HFFc6 (cell line): ENCODE data around the gene MAP7D3. TPM values are rescaled to one million over a fixed set of nuclear protein-coding genes. Genes with fewer than 3 reads are reported as not detected.

ENCODE experiments used
- DNase-seq: peaks from one replicate; pipeline ENCODE4 v3.0.0-alpha.2; 2018
- H3K27ac Mint-ChIP-seq: 2 replicates; pipeline ENCODE4 v1.8.0; 2020; ENCODE audit warnings: mild to moderate bottlenecking, mixed read lengths
- H3K27me3 Mint-ChIP-seq: 2 replicates; pipeline ENCODE4 v1.8.0; 2021; ENCODE audit warnings: mild to moderate bottlenecking, moderate library complexity, mixed read lengths; ENCODE audit not compliant: insufficient read depth
- H3K36me3 Mint-ChIP-seq: 2 replicates; pipeline ENCODE4 v1.8.0; 2021; ENCODE audit warnings: low read depth, mixed read lengths
- H3K4me1 Mint-ChIP-seq: 2 replicates; pipeline ENCODE4 v1.8.0; 2020; ENCODE audit warnings: low read depth, mixed read lengths
- H3K4me3 Mint-ChIP-seq: 2 replicates; pipeline ENCODE4 v1.8.0; 2020; ENCODE audit warnings: mild to moderate bottlenecking, moderate library complexity, mixed read lengths
- H3K9me3 Mint-ChIP-seq: 2 replicates; pipeline ENCODE4 v1.8.0; 2020; ENCODE audit warnings: mild to moderate bottlenecking, mixed read lengths
- total RNA-seq, 6 experiments: library from RNA; stranded (reverse); fragmentation: NEBNext Ultra II Directional; extraction: Animal tissue kit (Norgen Biotek cat#: 25700); gene quantifications; 2 replicates in 1 of 6; 3 replicates in 5 of 6; pipeline ENCODE4 v1.2.3, GENCODE V29; 2021
- TF ChIP-seq, protein P1 (sequence below): fragments of 200-600 bp; sonication (generic); IDR thresholded peaks from 2 replicates; pipeline ENCODE4 v1.5.0; 2021; ENCODE audit warnings: antibody characterized with exemption, mild to moderate bottlenecking

Gene MAP7D3
- total RNA-seq, 6 experiments from 2014 or later = 26.9 to 30.5 (median 28.7) TPM

DNA sequence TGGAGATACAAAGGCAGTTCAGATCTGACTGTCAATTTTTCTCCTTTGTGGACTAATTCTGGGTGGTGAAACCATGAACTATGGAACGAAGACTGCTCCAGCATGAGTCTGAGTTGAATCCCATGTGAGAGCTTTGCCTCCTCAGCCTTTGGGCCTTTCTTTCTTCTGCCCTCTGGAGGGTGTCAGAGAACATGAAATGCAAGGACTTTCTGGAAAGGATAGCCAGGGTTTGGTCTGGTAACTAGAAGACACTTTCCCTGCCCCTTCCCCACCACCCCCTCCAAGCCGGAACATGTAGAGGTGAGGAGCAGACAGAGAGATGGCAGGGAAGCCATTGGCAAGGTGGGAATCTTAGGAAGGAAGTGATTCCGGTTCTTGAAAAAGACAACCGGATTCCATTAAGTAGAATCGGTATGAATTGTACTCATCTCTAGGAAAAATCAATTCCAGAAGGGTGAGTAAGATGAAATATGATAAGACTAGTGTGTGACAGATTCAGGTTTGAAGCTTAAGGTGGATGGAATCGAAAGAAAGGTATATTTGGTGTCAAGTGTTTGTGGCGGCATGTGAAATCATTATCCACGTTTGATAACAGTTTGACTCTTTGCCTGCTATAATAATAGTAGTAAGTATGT is 84.9 kb downstream of the MAP7D3 start:
- Mint-ChIP-seq H3K4me1 (peaks cover 72% of the 10 kb centered on the region), H3K27me3 (no peaks in the 10 kb centered on the region), H3K4me3 (no peak overlapping the region), H3K27ac (peak overlapping the region; percentile 65), H3K36me3 (no peaks in the 10 kb centered on the region), H3K9me3 (no peaks in the 10 kb centered on the region)
- peak; percentile 39 for DNase-seq
- TF ChIP-seq, protein P1, sequence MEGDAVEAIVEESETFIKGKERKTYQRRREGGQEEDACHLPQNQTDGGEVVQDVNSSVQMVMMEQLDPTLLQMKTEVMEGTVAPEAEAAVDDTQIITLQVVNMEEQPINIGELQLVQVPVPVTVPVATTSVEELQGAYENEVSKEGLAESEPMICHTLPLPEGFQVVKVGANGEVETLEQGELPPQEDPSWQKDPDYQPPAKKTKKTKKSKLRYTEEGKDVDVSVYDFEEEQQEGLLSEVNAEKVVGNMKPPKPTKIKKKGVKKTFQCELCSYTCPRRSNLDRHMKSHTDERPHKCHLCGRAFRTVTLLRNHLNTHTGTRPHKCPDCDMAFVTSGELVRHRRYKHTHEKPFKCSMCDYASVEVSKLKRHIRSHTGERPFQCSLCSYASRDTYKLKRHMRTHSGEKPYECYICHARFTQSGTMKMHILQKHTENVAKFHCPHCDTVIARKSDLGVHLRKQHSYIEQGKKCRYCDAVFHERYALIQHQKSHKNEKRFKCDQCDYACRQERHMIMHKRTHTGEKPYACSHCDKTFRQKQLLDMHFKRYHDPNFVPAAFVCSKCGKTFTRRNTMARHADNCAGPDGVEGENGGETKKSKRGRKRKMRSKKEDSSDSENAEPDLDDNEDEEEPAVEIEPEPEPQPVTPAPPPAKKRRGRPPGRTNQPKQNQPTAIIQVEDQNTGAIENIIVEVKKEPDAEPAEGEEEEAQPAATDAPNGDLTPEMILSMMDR = peak; percentile 60

DNA sequence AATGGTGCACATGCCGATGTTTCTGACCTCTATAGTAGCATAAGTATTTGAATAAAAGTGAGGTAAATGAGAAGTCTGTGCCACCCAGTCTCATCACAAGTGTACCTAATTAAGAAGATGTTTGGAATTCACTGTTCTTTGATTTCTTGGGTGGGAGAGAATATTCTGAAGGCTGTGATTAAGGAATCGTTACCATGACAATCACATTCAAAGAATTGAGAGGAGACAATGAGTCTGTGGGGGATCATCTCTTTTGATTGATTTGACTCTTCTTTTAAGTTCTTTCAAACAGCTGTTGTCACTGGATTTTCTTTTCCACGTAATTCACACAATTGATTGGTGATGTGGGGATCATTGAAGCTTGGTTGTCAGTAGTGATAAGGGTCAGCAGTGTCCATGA is 85.8 kb downstream of the MAP7D3 start:
- Mint-ChIP-seq H3K27ac (no peak overlapping the region), H3K9me3 (no peaks in the 10 kb centered on the region), H3K27me3 (no peaks in the 10 kb centered on the region), H3K4me3 (no peak overlapping the region), H3K4me1 (peaks cover 63% of the 10 kb centered on the region), H3K36me3 (no peaks in the 10 kb centered on the region)
- no peak for DNase-seq
- TF ChIP-seq, protein P1 = no peak

DNA sequence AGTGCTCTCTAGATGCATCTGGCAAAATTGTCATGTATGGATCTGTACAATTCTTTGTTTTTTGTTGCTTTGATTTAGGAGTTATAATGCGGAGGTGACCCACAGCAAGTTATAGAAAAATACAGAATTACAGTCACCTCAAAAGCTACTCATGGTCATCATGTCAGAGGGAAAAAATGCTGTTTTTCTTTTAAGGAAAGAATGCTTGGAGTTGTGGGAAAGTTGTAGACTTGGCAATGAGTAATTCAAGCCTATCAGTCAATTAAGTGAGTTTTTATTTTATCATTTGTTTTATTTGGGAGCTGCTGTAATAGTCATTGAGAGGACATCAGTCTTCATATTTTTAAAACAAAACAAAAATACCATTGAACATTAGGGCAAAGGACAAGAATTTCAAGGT is 87.5 kb downstream of the MAP7D3 start:
- peak; percentile 26 for DNase-seq
- no peaks in the 10 kb centered on the region for H3K36me3 Mint-ChIP-seq
- no peaks in the 10 kb centered on the region for H3K9me3 Mint-ChIP-seq
- peaks cover 46% of the 10 kb centered on the region for H3K4me1 Mint-ChIP-seq
- peak overlapping the region; percentile 72 for H3K27ac Mint-ChIP-seq
- H3K4me3 Mint-ChIP-seq = peak overlapping the region; percentile 45
- H3K27me3 Mint-ChIP-seq = no peaks in the 10 kb centered on the region
- TF ChIP-seq, protein P1 = no peak

Other genes with a start within 250 kb of the MAP7D3 start
- 100 to 1,000 TPM; 409 to 808 (median 455) TPM for gene FHL1, start 103.9 kb downstream of the MAP7D3 start, total RNA-seq
- gene ADGRG4, start 49.6 kb upstream of the MAP7D3 start, total RNA-seq = under 1 TPM in 1 of 6 experiments, not detected in 5; 0.05 TPM
- not detected for gene BRS3, start 236.5 kb upstream of the MAP7D3 start, total RNA-seq
- 10 to 100 TPM; 31.9 to 37.7 (median 33.0) TPM for gene HTATSF1, start 246.2 kb upstream of the MAP7D3 start, total RNA-seq